ENCODE results near the gene SLC17A9. TPM values are rescaled to one million over a fixed set of nuclear protein-coding genes. Genes with fewer than 3 reads are reported as not detected.

Gene SLC17A9
- polyA plus RNA-seq, 2 donors = 1.0 to 3.3 TPM

Other genes starting within 250 kb of the SLC17A9 start
- under 1 TPM; 0.02 TPM for gene NTSR1, start 243.9 kb upstream of the SLC17A9 start, polyA plus RNA-seq
- gene MRGBP, start 156.2 kb upstream of the SLC17A9 start, polyA plus RNA-seq = 1 to 10 TPM; 5.1 to 6.2 TPM
- gene OGFR, start 147.9 kb upstream of the SLC17A9 start, polyA plus RNA-seq = 10 to 100 TPM; 16.9 to 35.6 TPM
- gene COL9A3, start 135.7 kb upstream of the SLC17A9 start, polyA plus RNA-seq = 1 to 10 TPM; 1.4 to 3.8 TPM
- gene TCFL5, start 90.9 kb upstream of the SLC17A9 start, polyA plus RNA-seq = 1 to 10 TPM; 2.8 to 3.5 TPM
- gene DIDO1, start 26.2 kb upstream of the SLC17A9 start, polyA plus RNA-seq = 10 to 100 TPM; 17.3 TPM
- gene GID8, start 14.6 kb upstream of the SLC17A9 start, polyA plus RNA-seq = 10 to 100 TPM; 16.2 to 30.0 TPM
- not detected for gene BHLHE23, start 54.3 kb downstream of the SLC17A9 start, polyA plus RNA-seq

Measured in esophagus (tissue), 2 donors.